CD14-positive monocyte (primary cell): ENCODE results near the gene LARP4B. TPM values are rescaled to one million over a fixed set of nuclear protein-coding genes. Genes with fewer than 3 reads are reported as not detected.

Source experiments
- DNase-seq, 3 donors: peaks; one replicate each; pipeline ENCODE4 v3.0.0-alpha.2; 2011 to 2022
- H2AFZ ChIP-seq: 2 replicates; pipeline ENCODE4 v1.6.0; 2012; ENCODE audit warnings: mild to moderate bottlenecking, low read depth, low read length, inconsistent platforms; ENCODE audit not compliant: insufficient read depth, poor library complexity, severe bottlenecking
- H3K27ac ChIP-seq, 2 donors: 1 replicate in 1 of 2; 2 replicates in 1 of 2; pipeline ENCODE4 v1.5.1; 2012 to 2013; ENCODE audit warnings: low read length in 2 of 2, control low read depth in 1 of 2, inconsistent platforms in 1 of 2, low read depth in 1 of 2, mild to moderate bottlenecking in 1 of 2
- H3K27me3 ChIP-seq, 2 donors: one replicate each; pipeline versions ENCODE4 v1.6.0 to v1.6.1; 2011 to 2013; ENCODE audit warnings: low read length in 2 of 2; ENCODE audit not compliant: control insufficient read depth in 2 of 2, insufficient read depth in 2 of 2
- H3K36me3 ChIP-seq, 2 donors: replicated peaks in 1 of 2; 1 replicate in 1 of 2; 2 replicates in 1 of 2; pipeline versions ENCODE4 v1.5.1 to v1.6.1; 2012 to 2013; ENCODE audit warnings: low read length in 2 of 2, control low read depth in 1 of 2, inconsistent platforms in 1 of 2, mild to moderate bottlenecking in 1 of 2; ENCODE audit not compliant: insufficient read depth in 2 of 2, control insufficient read depth in 1 of 2
- H3K4me1 ChIP-seq, 2 donors: 1 replicate in 1 of 2; 2 replicates in 1 of 2; pipeline versions ENCODE4 v1.5.1 to v1.6.1; 2012 to 2013; ENCODE audit warnings: low read length in 2 of 2, control low read depth in 1 of 2, inconsistent platforms in 1 of 2, mild to moderate bottlenecking in 1 of 2, moderate library complexity in 1 of 2; ENCODE audit not compliant: insufficient read depth in 2 of 2, control insufficient read depth in 1 of 2
- H3K4me2 ChIP-seq: replicated peaks from 2 replicates; pipeline ENCODE3; 2012; ENCODE audit warnings: low read length, moderate library complexity, mild to moderate bottlenecking; ENCODE audit not compliant: poor library complexity, severe bottlenecking; ENCODE audit errors: extremely low read depth
- H3K4me3 ChIP-seq, 3 experiments: fragments of 200-600 bp in 1 of 3; sonication (generic) in 1 of 3; replicated peaks in 1 of 3; 1 replicate in 2 of 3; 2 replicates in 1 of 3; pipeline ENCODE4 v1.5.1; 2011 to 2013; ENCODE audit warnings: low read length in 3 of 3, mild to moderate bottlenecking in 3 of 3, control low read depth in 2 of 3, low read depth in 2 of 3, inconsistent platforms in 1 of 3, moderate library complexity in 1 of 3
- H3K79me2 ChIP-seq: 2 replicates; pipeline ENCODE4 v1.6.0; 2012; ENCODE audit warnings: mild to moderate bottlenecking, control low read depth, inconsistent platforms, low read length, moderate library complexity; ENCODE audit not compliant: insufficient read depth
- H3K9ac ChIP-seq: 2 replicates; pipeline ENCODE4 v1.6.0; 2017; ENCODE audit warnings: low read length, mild to moderate bottlenecking; ENCODE audit not compliant: insufficient read depth, poor library complexity, severe bottlenecking
- H3K9me3 ChIP-seq, 2 donors: replicated peaks in 1 of 2; 1 replicate in 1 of 2; 2 replicates in 1 of 2; pipeline versions ENCODE4 v1.5.1 to v1.6.1; 2012 to 2013; ENCODE audit warnings: low read length in 2 of 2, control low read depth in 1 of 2; ENCODE audit not compliant: control insufficient read depth in 1 of 2, insufficient read depth in 1 of 2
- H4K20me1 ChIP-seq: 2 replicates; pipeline ENCODE4 v1.6.0; 2012; ENCODE audit warnings: mild to moderate bottlenecking, low read length, control low read depth, moderate library complexity; ENCODE audit not compliant: insufficient read depth
- H3K27ac Mint-ChIP-seq, 7 donors: one replicate each; pipeline ENCODE4 v1.8.0; 2020; ENCODE audit warnings: mild to moderate bottlenecking in 7 of 7, mixed read lengths in 7 of 7, moderate library complexity in 6 of 7, inconsistent platforms in 2 of 7
- H3K27me3 Mint-ChIP-seq, 3 donors: one replicate each; pipeline ENCODE4 v1.8.0; 2021 to 2022; ENCODE audit warnings: low read depth in 3 of 3, mild to moderate bottlenecking in 3 of 3, mixed read lengths in 3 of 3, moderate library complexity in 3 of 3, inconsistent platforms in 1 of 3
- H3K36me3 Mint-ChIP-seq, 2 donors: one replicate each; pipeline ENCODE4 v1.8.0; 2020; ENCODE audit warnings: mixed read lengths in 2 of 2, inconsistent platforms in 1 of 2, mild to moderate bottlenecking in 1 of 2
- H3K4me1 Mint-ChIP-seq: one replicate; pipeline ENCODE4 v1.8.0; 2020; ENCODE audit warnings: mild to moderate bottlenecking, mixed read lengths
- H3K4me3 Mint-ChIP-seq, 2 donors: one replicate each; pipeline ENCODE4 v1.8.0; 2020; ENCODE audit warnings: mild to moderate bottlenecking in 2 of 2, mixed read lengths in 2 of 2, moderate library complexity in 1 of 2
- H3K9me3 Mint-ChIP-seq, 7 donors: one replicate each; pipeline ENCODE4 v1.8.0; 2020 to 2022; ENCODE audit warnings: mixed read lengths in 7 of 7, mild to moderate bottlenecking in 6 of 7, moderate library complexity in 6 of 7, inconsistent platforms in 2 of 7
- CTCF ChIP-seq: fragments of 200-600 bp; IDR thresholded peaks from one replicate; pipeline ENCODE4 v1.8.0; 2022; ENCODE audit warnings: antibody characterized with exemption, mild to moderate bottlenecking
- WGBS: methylation state at CpG from one replicate; pipeline ENCODE4 v1.1.5; 2013; ENCODE audit warnings: missing lambda C conversion rate; ENCODE audit not compliant: insufficient coverage; 5-methylcytosine and 5-hydroxymethylcytosine counted together
- intact Hi-C, 2 donors: fragments of 100-400 bp; cut with micrococcal nuclease; formaldehyde crosslinking; loops; one replicate each; pipeline versions ENCODE4 v1.15.0 to v1.15.1; 2023
- polyA plus RNA-seq, 3 donors: library from polyadenylated mRNA; depleted of rRNA in 1 of 3; unstranded in 2 of 3; stranded (reverse) in 1 of 3; fragments of 300-500 nt in 2 of 3; fragments of >200 nt in 1 of 3; fragmentation: Illumina TruSeq in 2 of 3; gene quantifications; 1 replicate in 2 of 3; 2 replicates in 1 of 3; pipeline ENCODE4 v1.2.3, GENCODE V29; 2012 to 2021

Gene LARP4B
- polyA plus RNA-seq, 3 donors: 17.2 to 52.3 (median 33.0) TPM

- Mint-ChIP-seq H3K4me1 (no peaks in the 10 kb centered on the region), H3K9me3 (peaks cover 0 to 2% (median 1%) of the 10 kb centered on the region in 7 donors), H3K27ac (no peak overlapping the region), H3K36me3 (no peaks in the 10 kb centered on the region), H3K27me3 (peaks cover 41 to 71% (median 45%) of the 10 kb centered on the region in 3 donors), H3K4me3 (peak overlapping the region in 1 of 2 donors; percentile 21)
- H2AFZ ChIP-seq: no peak overlapping the region
- no peak overlapping the region for H3K4me3 ChIP-seq
- no peak for TF ChIP-seq CTCF
- no peak overlapping the region for H3K4me2 ChIP-seq
- peaks cover 0 to 2% of the 10 kb centered on the region in 2 donors for H3K4me1 ChIP-seq
- H3K27ac ChIP-seq: no peak overlapping the region
- intact Hi-C loops: no loop called here
- no peaks in the 10 kb centered on the region for H3K36me3 ChIP-seq
- no peaks in the 10 kb centered on the region for H3K79me2 ChIP-seq
- H3K9me3 ChIP-seq: no peaks in the 10 kb centered on the region
- no peaks in the 10 kb centered on the region for H4K20me1 ChIP-seq
- DNase-seq: no peak
- H3K9ac ChIP-seq: no peak overlapping the region
- peaks cover 0 to 44% of the 10 kb centered on the region in 2 donors for H3K27me3 ChIP-seq
- 89% methylated on average over 42 of the region's 44 CpGs for WGBS
Measured at GRCh38 chr10:786633-787474, 144.7 kb downstream of the LARP4B start.

- H3K27me3 ChIP-seq: peaks cover 0 to 47% of the 10 kb centered on the region in 2 donors
- DNase-seq: no peak
- Mint-ChIP-seq H3K4me1 (no peaks in the 10 kb centered on the region), H3K4me3 (peak overlapping the region in 1 of 2 donors; percentile 77), H3K36me3 (no peaks in the 10 kb centered on the region), H3K27ac (no peak overlapping the region), H3K27me3 (peaks cover 45 to 72% (median 51%) of the 10 kb centered on the region in 3 donors), H3K9me3 (peaks cover 2 to 12% (median 9%) of the 10 kb centered on the region in 7 donors)
- intact Hi-C loops: no loop called here
- H4K20me1 ChIP-seq: no peaks in the 10 kb centered on the region
- H3K9me3 ChIP-seq: peaks cover 0 to 4% of the 10 kb centered on the region in 2 donors
- H3K4me1 ChIP-seq: peaks cover 0 to 2% of the 10 kb centered on the region in 2 donors
- TF ChIP-seq CTCF: no peak
- 89% methylated on average over 15 of the region's 15 CpGs for WGBS
- no peak overlapping the region for H3K9ac ChIP-seq
- no peak overlapping the region for H3K4me2 ChIP-seq
- H3K27ac ChIP-seq: no peak overlapping the region
- H3K4me3 ChIP-seq: no peak overlapping the region
- no peaks in the 10 kb centered on the region for H3K79me2 ChIP-seq
- no peak overlapping the region for H2AFZ ChIP-seq
- no peaks in the 10 kb centered on the region for H3K36me3 ChIP-seq
Measured at GRCh38 chr10:785861-786214, 145.7 kb downstream of the LARP4B start.
